ENCODE measurements around the gene TANC2.

The TANC2 gene

DNA sequence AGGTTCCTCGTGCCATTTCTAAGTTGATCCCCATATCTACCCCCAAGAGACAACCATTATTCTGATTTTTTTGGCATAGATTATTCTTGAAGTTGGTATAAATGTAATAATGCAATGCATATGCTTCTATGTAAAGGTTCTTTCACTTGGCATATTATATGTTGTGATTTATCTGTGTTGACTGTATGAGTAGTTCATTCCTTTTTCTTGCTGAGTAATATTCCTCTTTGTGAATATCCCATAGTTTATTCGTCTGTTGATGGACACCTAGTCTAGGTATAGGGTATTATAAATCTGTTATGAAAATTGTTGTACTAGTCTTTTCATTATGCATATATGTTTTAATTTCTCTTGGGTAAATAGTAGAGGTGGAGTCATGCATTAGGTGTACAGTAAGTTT lies 36.6 kb downstream of the TANC2 start:
- H3K4me3 Mint-ChIP-seq: no peak overlapping the region
- no peaks in the 10 kb centered on the region for H3K36me3 Mint-ChIP-seq (ENCODE audit: low read depth)
- H3K4me1 Mint-ChIP-seq (ENCODE audit: low read depth): peaks cover 16% of the 10 kb centered on the region
- H3K27me3 Mint-ChIP-seq: no peaks in the 10 kb centered on the region
- H3K9me3 Mint-ChIP-seq: peaks cover 2% of the 10 kb centered on the region
- H3K27ac Mint-ChIP-seq: no peak overlapping the region
- DNase-seq: no peak

DNA sequence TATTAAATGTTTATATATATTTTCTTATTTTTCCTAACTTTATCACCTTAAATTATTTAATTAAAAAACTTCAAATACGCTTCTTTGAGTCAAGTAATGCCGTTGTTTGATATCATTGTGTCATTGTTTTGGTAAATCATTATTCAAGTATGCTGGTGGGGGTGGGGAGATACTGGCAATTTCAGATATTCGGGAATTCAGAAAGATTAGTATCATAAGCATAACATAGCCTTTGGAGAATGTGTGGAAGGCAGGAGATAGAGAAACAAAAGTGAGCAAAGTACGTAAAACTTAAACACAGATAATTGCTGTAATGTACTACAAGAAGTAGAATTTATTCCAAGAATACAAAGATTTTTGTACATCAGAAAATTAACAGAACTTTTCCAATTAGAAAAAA lies 49.8 kb downstream of the TANC2 start:
- H3K27me3 Mint-ChIP-seq: no peaks in the 10 kb centered on the region
- H3K36me3 Mint-ChIP-seq (ENCODE audit: low read depth): peaks cover 19% of the 10 kb centered on the region
- no peak overlapping the region for H3K27ac Mint-ChIP-seq
- H3K9me3 Mint-ChIP-seq: peaks cover 7% of the 10 kb centered on the region
- no peak overlapping the region for H3K4me3 Mint-ChIP-seq
- no peak for DNase-seq
- no peaks in the 10 kb centered on the region for H3K4me1 Mint-ChIP-seq (ENCODE audit: low read depth)
